Small intestine (tissue), 7 donors: ENCODE results near the gene KCND3. TPM values are rescaled to one million over a fixed set of nuclear protein-coding genes. Genes with fewer than 3 reads are reported as not detected.

Source experiments
- DNase-seq, 2 donors: peaks; one replicate each; pipeline versions ENCODE4 v3.0.0 to v3.0.0-alpha.2; 2013
- FAIRE-seq: peaks from 2 replicates; lab custom pipeline; 2012; peaks lifted over from hg19 to GRCh38; lab: Jason Lieb, UNC
- H3K27ac ChIP-seq, 3 donors: one replicate each; pipeline ENCODE4 v1.5.1; 2013; ENCODE audit warnings: low read length in 2 of 3, mild to moderate bottlenecking in 2 of 3, control low read depth in 1 of 3, inconsistent platforms in 1 of 3, low read depth in 1 of 3, moderate library complexity in 1 of 3
- H3K27me3 ChIP-seq, 3 donors: one replicate each; pipeline ENCODE4 v1.6.1; 2013; ENCODE audit warnings: low read length in 3 of 3, inconsistent platforms in 1 of 3; ENCODE audit not compliant: control insufficient read depth in 3 of 3, insufficient read depth in 3 of 3
- H3K36me3 ChIP-seq, 3 donors: one replicate each; pipeline ENCODE4 v1.6.1; 2013; ENCODE audit warnings: low read length in 3 of 3, inconsistent platforms in 1 of 3, low read depth in 1 of 3, mild to moderate bottlenecking in 1 of 3, moderate library complexity in 1 of 3; ENCODE audit not compliant: control insufficient read depth in 3 of 3, insufficient read depth in 2 of 3
- H3K4me1 ChIP-seq, 3 donors: one replicate each; pipeline ENCODE4 v1.6.1; 2013; ENCODE audit warnings: low read length in 2 of 3, inconsistent platforms in 1 of 3, low read depth in 1 of 3, mild to moderate bottlenecking in 1 of 3, moderate library complexity in 1 of 3; ENCODE audit not compliant: control insufficient read depth in 3 of 3, insufficient read depth in 2 of 3
- H3K4me3 ChIP-seq, 3 donors: one replicate each; pipeline ENCODE4 v1.5.1; 2013; ENCODE audit warnings: low read length in 3 of 3, control low read depth in 1 of 3, inconsistent platforms in 1 of 3, low read depth in 1 of 3, mild to moderate bottlenecking in 1 of 3, moderate library complexity in 1 of 3
- H3K9me3 ChIP-seq, 2 donors: one replicate each; pipeline ENCODE4 v1.6.1; 2013; ENCODE audit warnings: low read depth in 1 of 2, low read length in 1 of 2; ENCODE audit not compliant: control insufficient read depth in 2 of 2, insufficient read depth in 1 of 2
- WGBS, 3 donors: extraction: QIAGEN DNeasy Blood & Tissue Kit; methylation state at CpG; one replicate each; pipeline ENCODE4 v1.1.7; 2013; 5-methylcytosine and 5-hydroxymethylcytosine counted together
- polyA plus RNA-seq, 4 donors: library from polyadenylated mRNA; stranded (reverse) in 3 of 4; unstranded in 1 of 4; fragments of 200-250 nt in 3 of 4; fragments of 120-200 nt in 1 of 4; gene quantifications; one replicate each; pipeline versions ENCODE4 v1.2.1 to v1.2.3, GENCODE V29; 2013
- donor health status: healthy with polysubstance abuse.
- donor health status: control.
- donor health status: control.
- donor health status: Bipolar disorder and iron deficiency.
- donor health status: healthy.

The KCND3 gene
- polyA plus RNA-seq, 4 donors, result 0.27 to 1.8 (median 0.86) TPM; not detected in 1

GRCh38 chr1:111911776-111912515 is 77.5 kb downstream of the KCND3 start:
- Histone ChIP-seq H3K36me3 (no peaks in the 10 kb centered on the region), H3K4me3 (no peak overlapping the region), H3K27ac (no peak overlapping the region), H3K4me1 (no peaks in the 10 kb centered on the region), H3K27me3 (peaks cover 0 to 3% (median 0%) of the 10 kb centered on the region in 3 donors), H3K9me3 (no peaks in the 10 kb centered on the region)
- DNase-seq, result no peak
- WGBS, 3 donors, result 73 to 81% (median 77%) methylated on average over 5 of the region's 5 CpGs
- no peak for FAIRE-seq

DNA sequence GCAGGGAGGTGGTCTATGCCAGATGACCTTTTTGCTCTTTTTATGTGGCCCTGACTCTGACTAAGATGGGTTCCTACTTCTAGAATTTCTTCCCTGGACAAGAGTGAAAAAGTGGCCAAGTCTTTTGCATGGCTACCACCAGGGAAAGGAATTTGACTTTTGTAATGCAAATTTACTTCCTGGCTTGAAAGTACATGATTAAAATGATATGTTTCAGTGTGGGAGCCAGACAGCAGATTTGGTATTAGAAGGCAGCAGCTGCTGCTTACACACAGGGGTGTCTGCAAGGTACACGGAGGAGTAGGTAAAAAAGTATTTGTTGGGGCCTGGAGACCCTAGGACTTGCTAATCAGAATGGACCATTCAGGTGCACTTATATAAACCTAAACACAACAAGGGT is 78.4 kb downstream of the KCND3 start:
- FAIRE-seq, result no peak
- Histone ChIP-seq H3K4me1 (no peaks in the 10 kb centered on the region), H3K4me3 (no peak overlapping the region), H3K27me3 (peaks cover 0 to 3% (median 0%) of the 10 kb centered on the region in 3 donors), H3K27ac (no peak overlapping the region), H3K9me3 (no peaks in the 10 kb centered on the region), H3K36me3 (no peaks in the 10 kb centered on the region)
- no peak for DNase-seq
- WGBS, 3 donors, result 55 to 79% (median 79%) methylated on average over 1 of the region's 1 CpG

- Histone ChIP-seq H3K36me3 (no peaks in the 10 kb centered on the region), H3K4me1 (no peaks in the 10 kb centered on the region), H3K27me3 (peaks cover 0 to 7% (median 2%) of the 10 kb centered on the region in 3 donors), H3K4me3 (no peak overlapping the region), H3K9me3 (no peaks in the 10 kb centered on the region), H3K27ac (no peak overlapping the region)
- WGBS, 3 donors, result 58 to 75% (median 60%) methylated on average over 4 of the region's 4 CpGs
- DNase-seq, result no peak
- FAIRE-seq, result no peak
Measured at GRCh38 chr1:111909030-111909429, 80.4 kb downstream of the KCND3 start.

DNA sequence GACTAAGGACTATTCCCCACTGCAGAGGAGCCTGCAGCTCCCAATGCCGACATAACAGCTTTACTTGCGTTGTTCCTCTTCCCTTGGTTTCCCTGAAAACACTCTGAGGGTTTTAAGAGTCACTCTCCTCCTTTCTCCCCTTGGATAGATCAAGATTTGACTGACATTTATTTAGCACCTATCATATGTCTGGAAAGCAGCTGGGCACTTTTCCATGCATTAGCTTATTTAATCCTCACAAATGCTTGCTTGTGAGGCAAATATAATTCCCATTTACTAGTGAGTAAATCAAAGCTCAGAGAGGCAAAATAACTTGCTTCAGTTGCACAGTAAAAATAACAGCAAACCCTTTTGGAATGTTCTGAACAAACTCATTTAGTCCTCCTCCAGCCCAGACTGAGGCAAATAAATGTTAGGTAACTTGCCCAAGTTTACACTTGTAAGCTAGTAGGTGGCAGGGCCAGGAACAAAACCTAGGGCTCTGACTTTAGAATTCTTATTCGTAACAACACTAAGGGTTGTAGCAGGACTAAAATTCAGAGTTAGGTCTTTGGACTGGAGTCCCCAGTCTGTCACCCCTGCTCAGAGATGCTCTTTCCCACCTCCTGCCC is 81.4 kb downstream of the KCND3 start:
- no peaks in the 10 kb centered on the region for H3K9me3 ChIP-seq
- H3K27me3 ChIP-seq, result peaks cover 0 to 7% (median 2%) of the 10 kb centered on the region in 3 donors
- H3K36me3 ChIP-seq, result no peaks in the 10 kb centered on the region
- no peaks in the 10 kb centered on the region for H3K4me1 ChIP-seq
- H3K27ac ChIP-seq, result no peak overlapping the region
- WGBS, 3 donors, result 88 to 91% (median 89%) methylated on average over 3 of the region's 3 CpGs
- DNase-seq, result no peak
- H3K4me3 ChIP-seq, result no peak overlapping the region
- no peak for FAIRE-seq

DNA sequence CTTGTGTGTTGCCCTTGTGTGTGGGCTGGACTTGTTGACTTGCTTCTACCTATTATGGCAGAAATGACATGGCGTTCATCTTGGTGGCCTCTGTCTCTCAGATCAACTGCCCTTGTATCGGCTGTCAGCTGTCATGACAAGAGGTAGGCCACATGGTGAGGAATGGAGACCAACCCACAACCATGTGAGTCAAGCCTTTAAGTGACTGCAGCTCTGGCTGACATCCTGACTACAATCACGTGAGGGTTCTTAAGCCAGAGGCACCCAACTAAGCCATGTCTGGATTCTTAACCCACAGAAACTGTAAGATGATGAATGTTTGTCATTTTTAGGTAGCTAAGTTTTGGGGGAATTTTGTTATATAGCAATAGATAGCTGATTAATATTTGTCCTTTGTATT is 82.1 kb downstream of the KCND3 start:
- Histone ChIP-seq H3K9me3 (no peaks in the 10 kb centered on the region), H3K4me3 (no peak overlapping the region), H3K4me1 (no peaks in the 10 kb centered on the region), H3K27ac (no peak overlapping the region), H3K27me3 (peaks cover 0 to 7% (median 2%) of the 10 kb centered on the region in 3 donors), H3K36me3 (no peaks in the 10 kb centered on the region)
- FAIRE-seq (no peak), DNase-seq (no peak)
- WGBS, 3 donors, result 74 to 77% (median 76%) methylated on average over 3 of the region's 3 CpGs

DNA sequence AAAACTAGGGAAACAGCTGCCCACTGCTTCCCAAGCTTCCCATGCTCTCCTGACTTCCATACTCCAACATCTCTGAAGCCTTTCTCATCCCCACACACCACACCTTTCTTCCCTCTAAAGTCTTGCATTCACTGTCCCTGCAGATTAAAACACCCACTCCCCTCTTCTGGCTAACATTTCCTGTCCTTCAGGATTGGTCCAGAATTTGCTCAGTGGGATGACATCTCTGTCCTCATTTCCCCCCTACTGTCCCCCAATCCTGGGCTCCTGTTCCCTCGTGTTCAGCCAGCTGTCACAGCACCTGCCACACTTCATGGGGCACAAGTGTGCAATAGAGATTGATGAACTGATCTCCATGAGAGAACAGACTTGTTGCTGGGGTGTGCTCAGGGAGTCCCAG is 82.7 kb downstream of the KCND3 start:
- H3K4me3 ChIP-seq, result no peak overlapping the region
- no peaks in the 10 kb centered on the region for H3K9me3 ChIP-seq
- DNase-seq, result no peak
- FAIRE-seq, result no peak
- no peaks in the 10 kb centered on the region for H3K4me1 ChIP-seq
- no peaks in the 10 kb centered on the region for H3K36me3 ChIP-seq
- WGBS, 3 donors, result 14 to 39% (median 23%) methylated on average over 1 of the region's 1 CpG
- peaks cover 0 to 7% (median 2%) of the 10 kb centered on the region in 3 donors for H3K27me3 ChIP-seq
- no peak overlapping the region for H3K27ac ChIP-seq

- H3K4me1 ChIP-seq, result no peaks in the 10 kb centered on the region
- no peak for FAIRE-seq
- WGBS, 3 donors, result 69 to 80% (median 73%) methylated on average over 4 of the region's 4 CpGs
- H3K27me3 ChIP-seq, result peaks cover 0 to 7% (median 2%) of the 10 kb centered on the region in 3 donors
- no peak overlapping the region for H3K4me3 ChIP-seq
- H3K9me3 ChIP-seq, result no peaks in the 10 kb centered on the region
- no peak overlapping the region for H3K27ac ChIP-seq
- DNase-seq, result no peak
- H3K36me3 ChIP-seq, result no peaks in the 10 kb centered on the region
Measured at GRCh38 chr1:111906111-111906510, 83.4 kb downstream of the KCND3 start.

- DNase-seq (no peak), FAIRE-seq (no peak)
- no peaks in the 10 kb centered on the region for H3K36me3 ChIP-seq
- peaks cover 0 to 4% (median 2%) of the 10 kb centered on the region in 3 donors for H3K27me3 ChIP-seq
- no peak overlapping the region for H3K27ac ChIP-seq
- no peaks in the 10 kb centered on the region for H3K9me3 ChIP-seq
- H3K4me3 ChIP-seq, result no peak overlapping the region
- 29 to 46% (median 41%) methylated on average over 20 of the region's 20 CpGs for WGBS, 3 donors
- no peaks in the 10 kb centered on the region for H3K4me1 ChIP-seq
Measured at GRCh38 chr1:111904478-111905218, 84.8 kb downstream of the KCND3 start.
